Calu3 (cell line): Measurements from ENCODE around the gene CADM1. TPM values are rescaled to one million over a fixed set of nuclear protein-coding genes. Genes with fewer than 3 reads are reported as not detected.

Experiments used
- BruUV-seq: library from RNA; stranded (reverse); fragments of 400-500 nt; replicated peaks from 2 replicates; lab custom pipeline; 2021; lab: Mats Ljungman, UMichigan
- CTCF ChIA-PET: fragments of 300-600 bp; sonication (Branson Sonifier 250); formaldehyde crosslinking; loops from one replicate; lab custom pipeline; 2022; ENCODE audit warnings: antibody characterized with exemption; lab: Charles Lee
- DNase-seq: peaks from one replicate; pipeline ENCODE4 v3.0.0; 2022
- H3K27ac Mint-ChIP-seq: one replicate; pipeline ENCODE4 v1.8.0; 2022; ENCODE audit warnings: mixed read lengths; ENCODE audit not compliant: unreplicated experiment
- H3K27me3 Mint-ChIP-seq: one replicate; pipeline ENCODE4 v1.8.0; 2022; ENCODE audit warnings: mixed read lengths; ENCODE audit not compliant: unreplicated experiment
- H3K36me3 Mint-ChIP-seq: one replicate; pipeline ENCODE4 v1.8.0; 2022; ENCODE audit warnings: mild to moderate bottlenecking, moderate library complexity, mixed read lengths; ENCODE audit not compliant: insufficient read depth, unreplicated experiment
- H3K4me1 Mint-ChIP-seq: one replicate; pipeline ENCODE4 v1.8.0; 2022; ENCODE audit warnings: mild to moderate bottlenecking, low read depth, mixed read lengths; ENCODE audit not compliant: unreplicated experiment
- H3K4me3 Mint-ChIP-seq: one replicate; pipeline ENCODE4 v1.8.0; 2022; ENCODE audit warnings: mild to moderate bottlenecking, low read depth, moderate library complexity, mixed read lengths; ENCODE audit not compliant: unreplicated experiment
- H3K9me3 Mint-ChIP-seq: one replicate; pipeline ENCODE4 v1.8.0; 2022; ENCODE audit warnings: low read depth, mixed read lengths; ENCODE audit not compliant: unreplicated experiment
- intact Hi-C: fragments of 100-400 bp; cut with micrococcal nuclease; formaldehyde crosslinking; loops from one replicate; pipeline ENCODE4 v1.10.0; 2022; ENCODE audit not compliant: unreplicated experiment
- total RNA-seq: library from RNA; stranded (reverse); gene quantifications from 2 replicates; pipeline ENCODE4 v1.2.3, GENCODE V29; 2022
- TF ChIP-seq, protein P1 (sequence below): fragments of 200-600 bp; IDR thresholded peaks from one replicate; pipeline ENCODE4 v1.8.0; 2022; ENCODE audit warnings: antibody characterized with exemption; ENCODE audit not compliant: unreplicated experiment

Gene CADM1
- total RNA-seq, 1 experiment from 2014 or later = 0.68 TPM

DNA sequence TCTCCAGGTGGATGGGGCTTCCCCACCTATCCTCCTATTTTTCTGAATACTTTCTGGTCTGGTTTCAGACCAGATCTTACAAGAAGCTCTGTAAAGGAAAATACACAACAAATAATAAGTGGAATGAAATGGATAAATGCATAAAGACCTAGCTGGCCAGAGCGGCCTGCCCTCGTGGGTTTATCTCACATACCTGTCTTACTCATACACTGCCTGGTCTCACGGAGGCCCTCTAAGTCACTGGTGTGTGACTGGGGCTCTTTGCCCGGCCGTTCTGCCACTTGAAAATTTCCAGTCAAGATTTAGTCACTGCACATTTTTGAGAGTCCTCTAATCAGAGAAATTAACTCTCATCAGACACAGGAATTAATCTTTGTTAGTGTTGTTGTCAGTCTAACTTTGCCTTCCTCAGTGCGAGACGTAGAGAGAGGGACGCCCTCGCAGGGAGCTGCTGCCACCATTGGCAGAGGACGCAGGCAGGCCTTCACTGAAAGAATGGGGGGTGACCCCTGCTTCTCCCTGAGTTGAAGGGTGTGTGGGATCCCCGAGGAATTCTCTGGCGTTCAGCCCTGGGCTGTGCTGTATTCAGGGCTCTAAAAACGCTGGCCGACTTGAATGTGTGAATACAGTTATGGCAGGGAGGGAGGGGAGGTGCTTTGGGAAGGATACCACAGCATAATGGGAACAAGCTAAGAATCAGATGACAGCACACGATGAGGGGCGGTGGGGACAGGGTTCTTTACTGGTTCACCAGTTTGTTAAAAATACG lies 46.3 kb upstream of the CADM1 start:
- Mint-ChIP-seq H3K4me3 (no peak overlapping the region), H3K27me3 (no peaks in the 10 kb centered on the region), H3K4me1 (no peaks in the 10 kb centered on the region), H3K36me3 (no peaks in the 10 kb centered on the region), H3K9me3 (peaks cover 9% of the 10 kb centered on the region), H3K27ac (no peak overlapping the region)
- no TSS peak for BruUV-seq
- no peak for DNase-seq
- intact Hi-C loops = no loop called here
- TF ChIP-seq, protein P1, sequence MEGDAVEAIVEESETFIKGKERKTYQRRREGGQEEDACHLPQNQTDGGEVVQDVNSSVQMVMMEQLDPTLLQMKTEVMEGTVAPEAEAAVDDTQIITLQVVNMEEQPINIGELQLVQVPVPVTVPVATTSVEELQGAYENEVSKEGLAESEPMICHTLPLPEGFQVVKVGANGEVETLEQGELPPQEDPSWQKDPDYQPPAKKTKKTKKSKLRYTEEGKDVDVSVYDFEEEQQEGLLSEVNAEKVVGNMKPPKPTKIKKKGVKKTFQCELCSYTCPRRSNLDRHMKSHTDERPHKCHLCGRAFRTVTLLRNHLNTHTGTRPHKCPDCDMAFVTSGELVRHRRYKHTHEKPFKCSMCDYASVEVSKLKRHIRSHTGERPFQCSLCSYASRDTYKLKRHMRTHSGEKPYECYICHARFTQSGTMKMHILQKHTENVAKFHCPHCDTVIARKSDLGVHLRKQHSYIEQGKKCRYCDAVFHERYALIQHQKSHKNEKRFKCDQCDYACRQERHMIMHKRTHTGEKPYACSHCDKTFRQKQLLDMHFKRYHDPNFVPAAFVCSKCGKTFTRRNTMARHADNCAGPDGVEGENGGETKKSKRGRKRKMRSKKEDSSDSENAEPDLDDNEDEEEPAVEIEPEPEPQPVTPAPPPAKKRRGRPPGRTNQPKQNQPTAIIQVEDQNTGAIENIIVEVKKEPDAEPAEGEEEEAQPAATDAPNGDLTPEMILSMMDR = no peak
- CTCF ChIA-PET = no interaction called here

DNA sequence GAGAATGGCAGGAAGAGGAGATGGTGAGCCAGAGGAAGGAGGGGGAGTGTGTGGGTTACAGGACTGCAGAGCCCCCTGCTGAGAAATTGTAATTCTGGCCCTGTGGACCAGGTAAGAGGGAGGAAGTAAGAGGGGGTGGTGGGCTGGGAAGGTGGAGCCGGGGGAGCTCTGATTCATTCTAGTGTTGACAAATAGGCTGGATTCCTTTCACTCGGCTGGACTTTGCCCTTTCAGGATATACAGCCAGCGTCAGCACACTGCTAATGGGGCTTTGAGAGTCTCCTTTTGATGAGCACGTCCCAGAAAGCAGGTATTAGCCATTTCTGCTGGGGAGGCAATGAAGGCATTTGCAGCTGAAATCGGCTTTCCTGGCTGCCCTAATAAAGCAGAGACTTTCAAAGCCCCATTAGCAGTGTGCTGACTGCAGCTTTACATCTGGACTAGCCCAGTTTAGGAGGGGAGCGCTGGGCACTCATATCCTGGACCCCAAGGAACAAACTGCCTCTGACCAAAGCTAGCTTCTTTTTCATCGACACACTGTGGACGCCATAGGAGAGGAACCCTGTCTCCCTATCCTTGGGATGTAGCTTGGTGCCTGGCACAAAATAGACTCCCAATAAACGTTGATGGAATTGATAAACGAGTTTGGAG lies 44.8 kb upstream of the CADM1 start:
- CTCF ChIA-PET = no interaction called here
- BruUV-seq = no TSS peak
- TF ChIP-seq, protein P1 = no peak
- Mint-ChIP-seq H3K9me3 (peaks cover 9% of the 10 kb centered on the region), H3K4me1 (no peaks in the 10 kb centered on the region), H3K27ac (no peak overlapping the region), H3K4me3 (no peak overlapping the region), H3K27me3 (no peaks in the 10 kb centered on the region), H3K36me3 (no peaks in the 10 kb centered on the region)
- no peak for DNase-seq
- intact Hi-C loops = no loop called here

DNA sequence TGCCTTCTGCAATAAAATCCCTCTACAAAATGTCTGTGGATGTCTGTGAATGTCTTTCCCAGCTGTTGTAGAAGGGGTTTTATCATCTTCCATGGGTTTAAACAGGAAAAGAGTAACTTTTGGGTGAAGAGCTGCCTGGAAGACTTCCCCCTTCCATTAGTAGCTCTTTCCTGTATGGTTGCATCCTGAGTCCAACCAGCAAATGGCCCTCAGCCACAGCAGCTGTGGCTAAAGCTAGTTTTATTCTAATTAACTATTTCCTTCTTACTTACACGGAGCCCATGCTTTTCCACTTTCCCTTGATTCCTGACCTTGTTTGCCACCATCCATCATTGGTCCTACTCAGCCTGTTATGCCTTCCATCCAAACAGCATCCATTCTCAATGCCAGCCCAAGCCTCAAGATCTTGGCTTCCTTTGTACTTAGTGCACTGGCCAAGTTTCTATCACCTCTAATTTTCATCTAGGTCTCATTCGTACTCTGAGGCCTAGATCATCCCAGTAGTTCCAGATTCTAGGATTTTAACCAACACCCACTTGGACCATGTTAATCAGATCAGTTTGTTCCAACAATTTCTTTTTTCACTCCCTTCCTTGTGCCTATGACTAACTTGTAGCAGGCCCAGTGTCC lies 41.5 kb upstream of the CADM1 start:
- H3K27ac Mint-ChIP-seq = no peak overlapping the region
- TF ChIP-seq, protein P1 = no peak
- H3K9me3 Mint-ChIP-seq = peaks cover 6% of the 10 kb centered on the region
- no peak for DNase-seq
- no peaks in the 10 kb centered on the region for H3K36me3 Mint-ChIP-seq
- no peaks in the 10 kb centered on the region for H3K4me1 Mint-ChIP-seq
- intact Hi-C loops = no loop called here
- BruUV-seq = no TSS peak
- CTCF ChIA-PET = no interaction called here
- no peak overlapping the region for H3K4me3 Mint-ChIP-seq
- no peaks in the 10 kb centered on the region for H3K27me3 Mint-ChIP-seq

DNA sequence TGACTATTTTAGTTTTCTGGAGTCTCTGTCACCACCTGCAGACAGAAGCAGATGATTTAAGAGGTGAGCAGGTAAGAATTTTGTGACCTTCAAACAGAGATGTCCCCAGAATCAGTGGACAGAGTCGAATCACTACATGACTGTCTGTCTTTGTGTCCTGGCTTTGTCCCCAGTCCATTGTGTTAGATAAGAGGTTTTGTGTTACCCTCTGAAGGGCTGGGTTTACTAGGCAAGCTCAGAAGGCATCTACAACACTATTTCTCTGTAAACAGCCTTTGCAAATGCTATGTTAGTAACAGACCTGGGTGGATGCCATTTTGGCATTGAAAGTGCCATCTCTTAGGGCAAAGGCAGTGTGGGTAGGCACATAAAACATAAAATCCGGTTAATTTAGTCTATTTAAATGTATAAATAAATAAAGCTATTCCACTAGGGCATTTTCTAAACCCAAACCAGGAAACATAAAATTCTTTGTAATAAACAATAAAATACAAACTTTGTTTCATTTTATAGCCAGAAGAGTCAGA lies 40.3 kb upstream of the CADM1 start:
- CTCF ChIA-PET = interaction anchor here (0.7 kb wide), 1 partner anchor 219 kb away, joined by 3 read pairs; no protein-coding TSS in a partner anchor
- Mint-ChIP-seq H3K27ac (no peak overlapping the region), H3K36me3 (no peaks in the 10 kb centered on the region), H3K4me3 (no peak overlapping the region), H3K9me3 (peaks cover 6% of the 10 kb centered on the region), H3K4me1 (no peaks in the 10 kb centered on the region), H3K27me3 (no peaks in the 10 kb centered on the region)
- TF ChIP-seq, protein P1 = no peak
- BruUV-seq = no TSS peak
- no peak for DNase-seq
- intact Hi-C loops = no loop called here
